WI38 (cell line): Measurements from ENCODE around the gene PPP2R3A.
"Not testable (repeated sequence)": the region's sequence is repeated elsewhere in the genome, so short reads cannot be mapped to it uniquely, and the experiment has no call there.

ENCODE experiments used
- H3K4me3 ChIP-seq: 2 replicates; pipeline ENCODE4 v1.5.1; 2011; ENCODE audit warnings: low read depth, mild to moderate bottlenecking, control low read depth, low read length
- TF ChIP-seq, protein P1 (sequence below): IDR thresholded peaks from 2 replicates; pipeline ENCODE4 v1.5.1; 2012; ENCODE audit warnings: low read depth, mild to moderate bottlenecking, control low read depth, low read length

The PPP2R3A gene

DNA sequence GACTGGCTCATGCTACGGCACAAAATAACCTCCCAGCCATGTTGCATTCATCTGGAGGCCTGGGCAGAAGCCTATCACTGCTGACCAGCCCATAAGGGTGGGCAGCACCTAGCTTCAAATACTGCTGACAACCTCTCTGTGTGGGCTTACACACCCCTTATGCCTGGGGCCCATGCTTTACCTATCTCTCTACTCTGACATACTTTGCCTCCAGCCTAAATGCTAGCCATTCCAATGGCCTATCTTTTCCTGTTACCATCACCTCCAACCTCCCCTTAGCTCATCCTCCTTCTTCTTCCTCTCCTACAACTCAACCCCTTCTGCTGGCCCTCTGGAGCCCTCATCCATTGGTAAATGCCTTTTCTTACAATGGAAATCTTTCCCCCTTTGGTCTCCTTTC, 41.0 kb upstream of the PPP2R3A start:
- H3K4me3 ChIP-seq = no peak overlapping the region
- TF ChIP-seq, protein P1, sequence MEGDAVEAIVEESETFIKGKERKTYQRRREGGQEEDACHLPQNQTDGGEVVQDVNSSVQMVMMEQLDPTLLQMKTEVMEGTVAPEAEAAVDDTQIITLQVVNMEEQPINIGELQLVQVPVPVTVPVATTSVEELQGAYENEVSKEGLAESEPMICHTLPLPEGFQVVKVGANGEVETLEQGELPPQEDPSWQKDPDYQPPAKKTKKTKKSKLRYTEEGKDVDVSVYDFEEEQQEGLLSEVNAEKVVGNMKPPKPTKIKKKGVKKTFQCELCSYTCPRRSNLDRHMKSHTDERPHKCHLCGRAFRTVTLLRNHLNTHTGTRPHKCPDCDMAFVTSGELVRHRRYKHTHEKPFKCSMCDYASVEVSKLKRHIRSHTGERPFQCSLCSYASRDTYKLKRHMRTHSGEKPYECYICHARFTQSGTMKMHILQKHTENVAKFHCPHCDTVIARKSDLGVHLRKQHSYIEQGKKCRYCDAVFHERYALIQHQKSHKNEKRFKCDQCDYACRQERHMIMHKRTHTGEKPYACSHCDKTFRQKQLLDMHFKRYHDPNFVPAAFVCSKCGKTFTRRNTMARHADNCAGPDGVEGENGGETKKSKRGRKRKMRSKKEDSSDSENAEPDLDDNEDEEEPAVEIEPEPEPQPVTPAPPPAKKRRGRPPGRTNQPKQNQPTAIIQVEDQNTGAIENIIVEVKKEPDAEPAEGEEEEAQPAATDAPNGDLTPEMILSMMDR = no peak

DNA sequence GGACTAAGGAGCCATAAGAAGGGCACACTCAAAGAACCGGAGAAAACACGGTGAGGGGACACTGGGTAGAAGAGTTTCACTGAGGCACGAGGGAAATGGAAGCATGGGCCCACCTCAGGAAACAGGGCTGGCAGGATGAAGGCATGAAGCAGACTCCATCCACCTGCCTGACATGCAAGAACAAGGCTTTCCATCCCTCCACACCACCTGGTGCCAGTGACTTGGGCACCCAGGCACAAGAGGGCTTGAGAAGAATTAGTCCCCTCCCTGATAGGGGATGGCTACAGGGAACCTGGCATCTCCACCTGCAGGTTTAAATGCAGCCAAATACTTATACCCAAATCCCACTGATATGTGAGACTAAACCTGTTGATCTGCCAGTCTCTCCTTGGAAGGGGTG, 38.9 kb upstream of the PPP2R3A start:
- TF ChIP-seq, protein P1 = no peak
- no peak overlapping the region for H3K4me3 ChIP-seq

DNA sequence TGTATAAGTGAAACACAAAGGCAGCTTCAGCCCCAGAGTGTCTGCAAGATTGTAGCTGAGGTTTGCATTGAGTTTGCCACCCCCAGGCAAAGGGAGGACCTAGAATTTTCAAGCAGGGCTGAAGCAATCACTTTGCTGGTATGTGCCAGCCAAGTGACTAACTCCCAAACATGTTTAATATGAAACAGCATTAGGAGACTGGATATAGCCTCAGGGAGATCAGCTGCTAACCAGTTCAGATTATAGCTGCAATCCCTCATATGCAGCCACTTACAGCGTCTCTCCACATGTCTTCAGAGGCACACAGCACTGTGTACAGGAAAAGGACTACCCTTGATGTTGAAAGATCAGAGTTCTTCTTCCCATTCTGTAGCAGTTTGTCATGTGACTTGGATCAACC, 38.4 kb upstream of the PPP2R3A start:
- no peak overlapping the region for H3K4me3 ChIP-seq
- TF ChIP-seq, protein P1 = no peak

DNA sequence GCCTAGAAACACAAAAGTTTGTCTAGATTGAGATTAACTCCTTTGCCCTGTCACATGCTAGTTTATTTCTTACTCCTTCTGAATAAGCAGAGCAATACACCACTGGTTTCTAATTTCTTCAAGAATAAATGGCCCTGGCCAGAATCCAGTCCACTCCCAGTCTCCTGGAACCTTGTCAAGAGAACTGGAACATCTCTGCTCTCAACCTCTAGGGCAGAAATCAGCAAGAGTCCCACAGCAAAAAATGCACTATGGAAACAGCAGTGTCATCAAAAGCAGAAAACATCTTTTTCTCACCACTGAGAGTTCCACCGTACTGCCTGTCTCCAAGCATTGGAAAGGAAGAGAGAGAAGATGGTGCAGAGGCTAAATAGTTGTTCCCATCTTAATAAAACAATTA, 35.9 kb upstream of the PPP2R3A start:
- H3K4me3 ChIP-seq = no peak overlapping the region
- TF ChIP-seq, protein P1 = no peak

DNA sequence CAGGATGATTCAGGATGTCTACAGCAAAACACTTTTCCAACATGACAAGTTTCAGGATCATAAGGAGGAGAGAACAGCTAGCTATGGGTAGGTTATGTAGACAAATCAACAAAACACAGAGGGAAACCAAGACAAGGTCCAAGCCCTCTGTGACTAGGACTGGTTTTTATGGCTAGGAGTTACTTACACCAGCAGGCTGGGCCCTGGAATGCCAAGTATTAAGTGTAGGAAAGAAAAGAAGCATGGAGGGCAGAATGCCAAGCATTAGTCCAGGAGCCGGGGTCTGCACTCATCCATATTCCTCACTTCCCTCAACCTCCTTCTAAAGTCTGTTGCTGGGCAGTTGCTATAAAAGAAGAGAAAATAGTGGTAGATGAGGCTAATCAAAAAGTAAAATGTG, 35.3 kb upstream of the PPP2R3A start:
- H3K4me3 ChIP-seq = no peak overlapping the region
- TF ChIP-seq, protein P1 = no peak

DNA sequence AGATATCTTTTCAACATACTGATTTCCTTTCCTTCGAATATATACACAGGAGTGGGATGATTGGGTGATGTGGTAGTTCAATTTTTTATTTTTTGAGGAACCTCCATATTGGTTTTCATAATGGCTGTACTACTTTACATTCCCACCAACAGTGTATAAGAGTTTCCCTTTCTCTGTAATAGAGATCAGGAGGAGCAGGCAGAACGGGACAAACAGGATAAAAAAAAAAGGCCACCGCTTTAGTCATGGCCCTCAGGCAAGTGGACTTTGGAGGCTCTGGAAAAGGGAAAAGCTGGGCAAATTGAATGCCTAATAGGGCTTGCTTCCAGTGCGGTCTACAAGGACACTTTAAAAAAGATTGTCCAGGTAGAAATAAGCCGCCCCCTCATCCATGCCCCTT, 30.4 kb upstream of the PPP2R3A start:
- H3K4me3 ChIP-seq = not testable (repeated sequence)

DNA sequence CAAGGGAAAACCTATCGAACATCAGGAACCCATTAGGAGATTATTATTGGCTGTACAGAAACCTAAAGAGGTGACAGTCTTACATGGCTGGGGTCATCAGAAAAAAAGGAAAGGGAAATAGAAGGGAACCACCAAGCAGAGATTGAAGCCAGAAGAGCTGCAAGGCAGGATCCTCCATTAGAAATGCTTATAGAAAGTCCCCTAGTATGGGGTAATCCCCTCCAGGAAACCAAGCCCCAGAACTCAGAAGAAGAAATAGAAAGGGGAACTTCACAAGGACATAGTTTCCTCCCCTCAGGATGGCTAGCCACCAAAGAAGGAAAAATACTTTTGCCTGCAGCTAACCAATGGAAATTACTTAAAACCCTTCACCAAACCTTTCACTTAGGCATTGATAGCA, 27.8 kb upstream of the PPP2R3A start:
- H3K4me3 ChIP-seq = not testable (repeated sequence)

DNA sequence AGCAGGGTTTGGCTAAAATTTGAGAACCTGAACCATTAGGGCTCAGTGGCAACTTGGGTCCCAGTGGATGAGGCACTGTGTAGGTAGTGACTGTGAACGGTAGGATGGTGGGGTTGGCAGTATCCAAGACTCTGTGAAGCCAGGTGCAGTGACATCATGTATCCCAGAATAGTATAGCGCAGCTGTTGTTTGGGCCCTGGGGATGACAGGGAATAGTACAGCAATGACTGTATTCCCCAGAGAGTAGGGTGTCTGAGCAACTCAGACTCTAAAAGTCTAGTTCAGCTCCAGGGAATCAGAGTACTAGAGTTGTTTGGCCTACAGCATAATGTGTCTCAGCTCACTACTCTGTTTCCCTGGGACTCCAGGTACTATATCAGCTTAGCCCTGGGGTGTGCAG, 20.7 kb upstream of the PPP2R3A start:
- TF ChIP-seq, protein P1 = no peak
- no peak overlapping the region for H3K4me3 ChIP-seq

DNA sequence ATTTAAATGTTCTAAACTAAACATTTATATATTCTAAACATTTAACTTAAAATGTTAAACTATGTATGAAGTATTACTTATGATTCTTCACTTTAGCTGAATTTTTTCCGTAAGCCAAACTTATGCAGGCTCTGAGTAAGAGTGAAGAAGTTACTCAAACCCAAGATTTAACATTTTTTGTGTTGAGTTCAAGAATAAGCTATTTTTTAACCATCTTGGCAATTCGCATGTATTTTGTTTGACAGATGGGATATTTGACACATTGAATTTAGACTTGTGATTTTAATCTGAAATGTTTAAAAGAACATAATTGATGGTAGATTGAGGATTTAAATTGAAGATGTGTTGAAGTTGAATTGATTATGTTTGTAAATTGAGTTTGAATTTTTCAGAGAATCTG, 14.6 kb upstream of the PPP2R3A start:
- TF ChIP-seq, protein P1 = no peak
- no peak overlapping the region for H3K4me3 ChIP-seq
